HG03565 (cell line): ENCODE results near the gene ASIC4.

Experiments used
- ATAC-seq: cut with Tn5 transposase; IDR thresholded peaks from one replicate; pipeline ENCODE4 v1.9.1; 2021; ENCODE audit warnings: mild to moderate bottlenecking, moderate library complexity; ENCODE audit not compliant: unreplicated experiment

The ASIC4 gene

DNA sequence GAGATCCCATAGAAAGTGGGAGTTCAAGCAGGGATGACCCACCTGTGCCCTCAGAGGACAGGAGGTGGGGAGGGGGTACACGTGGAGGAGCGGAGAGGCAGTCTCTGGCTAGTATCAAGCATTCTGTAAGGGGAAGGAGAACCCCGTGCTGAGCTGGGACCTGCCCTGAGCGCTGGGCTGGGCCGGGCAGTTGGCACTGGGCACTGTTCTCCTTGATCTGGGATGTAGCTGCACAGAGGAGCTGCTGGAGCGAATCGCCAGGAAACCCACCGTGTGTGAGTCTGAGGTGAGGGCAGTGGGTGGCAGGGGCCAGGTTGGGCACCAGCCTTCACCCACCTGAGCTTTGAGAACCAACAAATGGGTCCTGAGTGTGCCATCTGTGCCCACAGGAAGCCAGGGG lies 35.4 kb upstream of the ASIC4 start:
- ATAC-seq: no peak

DNA sequence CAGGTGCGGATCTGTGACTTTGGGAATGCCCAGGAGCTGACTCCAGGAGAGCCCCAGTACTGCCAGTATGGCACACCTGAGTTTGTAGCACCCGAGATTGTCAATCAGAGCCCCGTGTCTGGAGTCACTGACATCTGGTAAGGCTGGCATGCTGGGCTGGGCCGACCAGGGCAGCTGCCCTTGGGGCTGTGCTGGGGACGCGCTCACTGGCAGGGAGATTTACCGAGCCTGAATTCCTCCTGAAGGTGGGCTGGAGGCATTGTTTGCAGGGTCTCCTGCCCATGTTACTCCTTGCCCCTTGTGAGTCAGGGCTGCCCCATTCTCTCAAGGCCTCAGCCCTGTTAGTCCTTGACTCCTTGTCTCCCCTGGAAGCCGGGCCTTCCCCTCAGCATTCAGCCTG lies 34.3 kb upstream of the ASIC4 start:
- no peak for ATAC-seq

DNA sequence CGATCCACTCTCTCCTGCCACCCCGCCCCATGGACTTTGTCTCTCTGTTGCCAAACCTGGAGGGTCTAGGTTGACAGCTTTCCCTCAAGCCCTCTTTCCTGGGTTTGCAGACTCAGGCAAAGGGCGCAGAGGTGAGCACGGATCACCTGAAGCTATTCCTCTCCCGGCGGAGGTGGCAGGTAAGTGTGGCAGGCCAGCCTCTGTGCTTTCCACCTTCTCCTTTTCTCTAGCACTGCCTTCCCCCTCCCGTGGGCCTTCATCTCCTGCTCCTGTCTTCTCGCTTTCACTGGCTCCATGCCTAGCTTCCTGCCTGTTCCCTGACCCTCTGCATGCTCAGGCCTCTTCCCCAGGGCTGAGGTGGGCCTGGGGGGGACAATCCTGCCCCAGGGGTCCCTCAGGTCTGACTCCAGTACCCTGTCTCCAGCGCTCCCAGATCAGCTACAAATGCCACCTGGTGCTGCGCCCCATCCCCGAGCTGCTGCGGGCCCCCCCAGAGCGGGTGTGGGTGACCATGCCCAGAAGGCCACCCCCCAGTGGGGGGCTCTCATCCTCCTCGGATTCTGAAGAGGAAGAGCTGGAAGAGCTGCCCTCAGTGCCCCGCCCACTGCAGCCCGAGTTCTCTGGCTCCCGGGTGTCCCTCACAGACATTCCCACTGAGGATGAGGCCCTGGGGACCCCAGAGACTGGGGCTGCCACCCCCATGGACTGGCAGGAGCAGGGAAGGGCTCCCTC lies 31.4 kb upstream of the ASIC4 start:
- ATAC-seq: no peak

DNA sequence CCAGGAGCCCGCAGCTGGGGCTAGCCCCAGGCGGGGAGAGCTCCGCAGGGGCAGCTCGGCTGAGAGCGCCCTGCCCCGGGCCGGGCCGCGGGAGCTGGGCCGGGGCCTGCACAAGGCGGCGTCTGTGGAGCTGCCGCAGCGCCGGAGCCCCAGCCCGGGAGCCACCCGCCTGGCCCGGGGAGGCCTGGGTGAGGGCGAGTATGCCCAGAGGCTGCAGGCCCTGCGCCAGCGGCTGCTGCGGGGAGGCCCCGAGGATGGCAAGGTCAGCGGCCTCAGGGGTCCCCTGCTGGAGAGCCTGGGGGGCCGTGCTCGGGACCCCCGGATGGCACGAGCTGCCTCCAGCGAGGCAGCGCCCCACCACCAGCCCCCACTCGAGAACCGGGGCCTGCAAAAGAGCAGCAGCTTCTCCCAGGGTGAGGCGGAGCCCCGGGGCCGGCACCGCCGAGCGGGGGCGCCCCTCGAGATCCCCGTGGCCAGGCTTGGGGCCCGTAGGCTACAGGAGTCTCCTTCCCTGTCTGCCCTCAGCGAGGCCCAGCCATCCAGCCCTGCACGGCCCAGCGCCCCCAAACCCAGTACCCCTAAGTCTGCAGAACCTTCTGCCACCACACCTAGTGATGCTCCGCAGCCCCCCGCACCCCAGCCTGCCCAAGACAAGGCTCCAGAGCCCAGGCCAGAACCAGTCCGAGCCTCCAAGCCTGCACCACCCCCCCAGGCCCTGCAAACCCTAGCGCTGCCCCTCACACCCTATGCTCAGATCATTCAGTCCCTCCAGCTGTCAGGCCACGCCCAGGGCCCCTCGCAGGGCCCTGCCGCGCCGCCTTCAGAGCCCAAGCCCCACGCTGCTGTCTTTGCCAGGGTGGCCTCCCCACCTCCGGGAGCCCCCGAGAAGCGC lies 30.6 kb upstream of the ASIC4 start:
- no peak for ATAC-seq

DNA sequence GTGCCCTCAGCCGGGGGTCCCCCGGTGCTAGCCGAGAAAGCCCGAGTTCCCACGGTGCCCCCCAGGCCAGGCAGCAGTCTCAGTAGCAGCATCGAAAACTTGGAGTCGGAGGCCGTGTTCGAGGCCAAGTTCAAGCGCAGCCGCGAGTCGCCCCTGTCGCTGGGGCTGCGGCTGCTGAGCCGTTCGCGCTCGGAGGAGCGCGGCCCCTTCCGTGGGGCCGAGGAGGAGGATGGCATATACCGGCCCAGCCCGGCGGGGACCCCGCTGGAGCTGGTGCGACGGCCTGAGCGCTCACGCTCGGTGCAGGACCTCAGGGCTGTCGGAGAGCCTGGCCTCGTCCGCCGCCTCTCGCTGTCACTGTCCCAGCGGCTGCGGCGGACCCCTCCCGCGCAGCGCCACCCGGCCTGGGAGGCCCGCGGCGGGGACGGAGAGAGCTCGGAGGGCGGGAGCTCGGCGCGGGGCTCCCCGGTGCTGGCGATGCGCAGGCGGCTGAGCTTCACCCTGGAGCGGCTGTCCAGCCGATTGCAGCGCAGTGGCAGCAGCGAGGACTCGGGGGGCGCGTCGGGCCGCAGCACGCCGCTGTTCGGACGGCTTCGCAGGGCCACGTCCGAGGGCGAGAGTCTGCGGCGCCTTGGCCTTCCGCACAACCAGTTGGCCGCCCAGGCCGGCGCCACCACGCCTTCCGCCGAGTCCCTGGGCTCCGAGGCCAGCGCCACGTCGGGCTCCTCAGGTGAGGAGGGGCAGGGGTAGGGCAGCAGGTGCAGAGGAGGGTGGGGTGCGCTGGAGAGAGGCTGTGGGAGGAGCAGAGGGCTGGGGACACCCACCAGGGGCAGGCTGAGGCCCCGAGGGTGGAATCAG lies 29.7 kb upstream of the ASIC4 start:
- ATAC-seq: no peak

DNA sequence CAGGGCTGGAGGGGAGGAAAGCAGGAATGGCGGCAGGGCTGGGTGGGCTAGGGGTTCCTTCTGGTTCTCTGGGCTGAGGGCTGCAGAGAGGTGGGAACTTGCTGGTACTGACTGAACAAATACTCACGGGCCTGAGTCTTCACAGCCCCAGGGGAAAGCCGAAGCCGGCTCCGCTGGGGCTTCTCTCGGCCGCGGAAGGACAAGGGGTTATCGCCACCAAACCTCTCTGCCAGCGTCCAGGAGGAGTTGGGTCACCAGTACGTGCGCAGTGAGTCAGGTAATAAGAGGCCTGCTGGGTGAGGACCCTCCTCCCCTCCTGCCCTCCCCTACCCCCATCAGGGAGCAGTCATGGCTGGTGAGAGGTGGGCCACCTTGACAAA lies 29.1 kb upstream of the ASIC4 start:
- no peak for ATAC-seq

DNA sequence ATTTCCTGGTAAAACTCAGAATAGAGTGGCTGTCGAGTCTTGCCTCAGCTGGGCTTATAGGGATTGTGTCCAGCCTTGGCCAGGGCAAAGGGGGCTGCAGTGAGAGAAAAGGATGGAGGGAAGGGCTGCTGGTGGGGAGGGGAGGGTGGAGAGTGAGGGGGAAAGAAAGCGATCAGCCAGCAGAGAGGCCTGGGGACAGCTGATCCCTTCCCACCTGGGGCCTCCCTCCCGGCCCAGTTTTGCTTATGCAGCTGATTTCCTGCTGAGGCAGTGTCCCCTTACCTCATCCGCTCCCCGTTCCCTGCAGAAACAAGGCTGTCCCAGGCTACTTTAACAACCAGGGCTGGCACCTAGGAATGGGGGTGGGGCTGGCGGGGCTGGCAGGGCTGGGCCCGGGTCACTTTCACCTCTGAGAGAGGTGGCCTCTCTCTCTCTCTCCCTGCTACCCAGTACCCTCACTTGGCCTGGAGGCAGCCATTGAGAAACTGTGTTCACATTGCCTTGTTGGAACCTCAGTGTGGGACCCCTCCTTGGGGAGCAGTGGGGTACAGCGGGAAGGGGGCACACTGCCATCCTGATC lies 27.8 kb upstream of the ASIC4 start:
- ATAC-seq: no peak

DNA sequence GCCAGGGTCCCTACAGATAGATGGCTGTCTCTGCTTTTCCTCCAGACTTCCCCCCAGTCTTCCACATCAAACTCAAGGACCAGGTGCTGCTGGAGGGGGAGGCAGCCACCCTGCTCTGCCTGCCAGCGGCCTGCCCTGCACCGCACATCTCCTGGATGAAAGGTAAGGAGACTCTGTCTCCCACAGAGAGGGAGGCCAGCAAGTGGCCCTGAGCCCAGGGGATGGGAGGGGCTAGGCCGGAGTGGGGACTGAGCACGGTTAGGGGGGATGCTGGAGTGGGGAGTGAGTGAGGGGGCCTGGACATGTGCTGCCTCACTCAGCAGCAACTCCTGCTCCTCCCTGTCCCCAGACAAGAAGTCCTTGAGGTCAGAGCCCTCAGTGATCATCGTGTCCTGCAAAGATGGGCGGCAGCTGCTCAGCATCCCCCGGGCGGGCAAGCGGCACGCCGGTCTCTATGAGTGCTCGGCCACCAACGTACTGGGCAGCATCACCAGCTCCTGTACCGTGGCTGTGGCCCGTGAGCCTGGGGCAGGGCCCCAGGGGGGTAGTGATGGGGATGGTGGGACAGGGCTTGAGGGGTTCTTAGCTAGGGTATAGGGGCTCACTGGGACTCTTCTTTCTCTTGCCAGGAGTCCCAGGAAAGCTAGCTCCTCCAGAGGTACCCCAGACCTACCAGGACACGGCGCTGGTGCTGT lies 26.0 kb upstream of the ASIC4 start:
- no peak for ATAC-seq

DNA sequence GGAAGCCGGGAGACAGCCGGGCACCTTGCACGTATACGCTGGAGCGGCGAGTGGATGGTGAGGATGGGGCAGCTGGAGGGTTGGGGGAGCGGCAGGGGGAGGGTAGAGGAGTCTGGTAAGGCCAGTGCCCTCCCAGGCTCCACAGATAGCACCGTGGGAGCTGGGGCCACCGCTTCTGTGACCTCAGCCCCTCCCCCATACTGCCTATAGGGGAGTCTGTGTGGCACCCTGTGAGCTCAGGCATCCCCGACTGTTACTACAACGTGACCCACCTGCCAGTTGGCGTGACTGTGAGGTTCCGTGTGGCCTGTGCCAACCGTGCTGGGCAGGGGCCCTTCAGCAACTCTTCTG lies 25.5 kb upstream of the ASIC4 start:
- no peak for ATAC-seq

DNA sequence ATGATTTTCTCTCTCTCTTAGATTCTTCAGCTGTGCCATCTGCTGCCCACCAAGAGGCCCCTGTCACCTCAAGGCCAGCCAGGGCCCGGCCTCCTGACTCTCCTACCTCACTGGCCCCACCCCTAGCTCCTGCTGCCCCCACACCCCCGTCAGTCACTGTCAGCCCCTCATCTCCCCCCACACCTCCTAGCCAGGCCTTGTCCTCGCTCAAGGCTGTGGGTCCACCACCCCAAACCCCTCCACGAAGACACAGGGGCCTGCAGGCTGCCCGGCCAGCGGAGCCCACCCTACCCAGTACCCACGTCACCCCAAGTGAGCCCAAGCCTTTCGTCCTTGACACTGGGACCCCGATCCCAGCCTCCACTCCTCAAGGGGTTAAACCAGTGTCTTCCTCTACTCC lies 25.0 kb upstream of the ASIC4 start:
- ATAC-seq: no peak

DNA sequence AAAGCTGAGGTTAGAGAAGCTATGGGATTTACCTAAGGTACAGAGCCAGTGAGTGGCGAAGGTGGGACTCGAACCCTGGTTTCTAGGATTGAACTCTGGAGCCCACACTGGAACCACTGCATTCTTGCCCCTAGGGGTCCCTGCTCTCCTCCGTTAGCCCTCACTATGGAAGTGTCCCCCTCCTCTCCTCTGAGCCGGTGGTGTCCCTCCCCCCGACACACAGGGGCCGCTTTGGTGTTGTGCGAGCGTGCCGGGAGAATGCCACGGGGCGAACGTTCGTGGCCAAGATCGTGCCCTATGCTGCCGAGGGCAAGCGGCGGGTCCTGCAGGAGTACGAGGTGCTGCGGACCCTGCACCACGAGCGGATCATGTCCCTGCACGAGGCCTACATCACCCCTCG lies 24.1 kb upstream of the ASIC4 start:
- ATAC-seq: no peak

DNA sequence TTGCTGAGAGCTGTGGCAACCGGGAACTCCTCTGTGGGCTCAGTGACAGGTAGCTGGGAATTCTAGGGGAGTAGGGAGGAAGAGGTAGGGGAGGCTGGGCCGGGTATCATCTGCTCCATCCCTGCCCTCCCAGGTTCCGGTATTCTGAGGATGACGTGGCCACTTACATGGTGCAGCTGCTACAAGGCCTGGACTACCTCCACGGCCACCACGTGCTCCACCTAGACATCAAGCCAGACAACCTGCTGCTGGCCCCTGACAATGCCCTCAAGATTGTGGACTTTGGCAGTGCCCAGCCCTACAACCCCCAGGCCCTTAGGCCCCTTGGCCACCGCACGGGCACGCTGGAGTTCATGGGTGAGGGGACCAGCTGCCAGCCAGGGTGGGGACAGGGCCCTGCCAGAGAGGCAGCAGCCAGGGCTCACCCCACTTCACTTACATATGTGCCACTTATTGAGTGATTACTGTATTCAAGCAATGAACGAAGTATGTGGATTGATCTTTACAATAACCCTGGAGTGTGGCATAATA lies 23.6 kb upstream of the ASIC4 start:
- ATAC-seq: no peak

DNA sequence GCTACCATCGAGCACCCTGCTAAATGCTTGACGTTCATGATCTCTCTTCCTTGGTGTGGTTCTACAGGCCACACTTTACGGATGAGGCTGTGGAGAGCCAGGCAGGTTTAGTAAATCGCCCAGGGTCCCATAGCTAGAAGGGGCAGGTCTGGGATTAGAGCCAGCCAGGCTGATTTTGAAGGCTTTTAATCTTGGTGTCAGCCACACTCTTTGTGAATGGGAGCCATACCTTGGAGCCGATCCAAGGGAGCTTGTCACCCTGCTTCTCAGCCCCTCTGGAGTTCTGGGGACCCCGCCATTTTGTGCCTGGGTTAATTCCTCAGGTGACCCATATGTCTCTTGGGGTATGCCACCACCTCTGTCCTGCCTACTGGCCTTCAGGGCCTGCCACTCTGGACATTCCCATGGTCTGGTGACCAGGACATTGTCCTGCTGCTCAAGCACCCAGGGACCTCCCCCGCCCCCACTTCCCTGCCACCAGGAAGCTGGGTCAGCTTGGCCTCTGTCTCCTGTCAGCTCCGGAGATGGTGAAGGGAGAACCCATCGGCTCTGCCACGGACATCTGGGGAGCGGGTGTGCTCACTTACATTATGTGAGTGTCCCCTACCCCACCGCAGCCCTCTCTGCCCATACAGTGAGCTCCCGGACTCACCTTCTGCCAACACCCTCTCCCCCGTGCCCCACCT lies 22.9 kb upstream of the ASIC4 start:
- ATAC-seq: no peak

DNA sequence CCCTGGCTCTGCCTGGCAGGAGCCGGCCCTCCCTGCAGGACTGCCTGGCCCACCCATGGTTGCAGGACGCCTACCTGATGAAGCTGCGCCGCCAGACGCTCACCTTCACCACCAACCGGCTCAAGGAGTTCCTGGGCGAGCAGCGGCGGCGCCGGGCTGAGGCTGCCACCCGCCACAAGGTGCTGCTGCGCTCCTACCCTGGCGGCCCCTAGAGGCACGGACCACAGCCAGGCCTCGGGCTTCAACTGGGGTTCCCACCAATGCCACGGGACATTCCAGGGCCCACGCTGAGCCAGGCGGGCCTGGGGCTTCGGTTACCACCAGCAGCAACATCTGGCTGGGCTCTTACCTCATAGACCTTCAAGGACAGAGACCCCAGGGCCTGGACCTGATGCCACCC lies 21.7 kb upstream of the ASIC4 start:
- ATAC-seq: no peak

DNA sequence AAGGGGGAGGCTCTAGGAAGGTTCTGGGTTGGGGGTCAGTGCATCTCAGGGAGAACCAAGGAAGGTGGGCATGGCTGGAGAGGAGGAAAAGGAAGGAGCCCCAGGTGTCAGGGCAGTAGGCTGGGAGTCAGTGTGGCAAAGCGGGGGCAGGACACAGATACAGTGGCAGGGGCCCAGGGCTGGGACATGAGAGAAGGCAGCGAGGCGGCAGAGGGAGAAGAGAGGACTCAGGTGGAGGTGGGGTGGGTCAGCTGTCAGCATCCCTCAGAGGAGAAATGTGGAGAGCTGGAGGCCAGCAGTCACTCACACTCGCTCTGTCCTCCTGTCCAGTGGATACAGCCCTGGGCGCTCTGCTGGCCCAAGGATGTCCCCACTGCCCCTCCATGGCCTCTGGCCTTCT lies 21.2 kb upstream of the ASIC4 start:
- no peak for ATAC-seq

DNA sequence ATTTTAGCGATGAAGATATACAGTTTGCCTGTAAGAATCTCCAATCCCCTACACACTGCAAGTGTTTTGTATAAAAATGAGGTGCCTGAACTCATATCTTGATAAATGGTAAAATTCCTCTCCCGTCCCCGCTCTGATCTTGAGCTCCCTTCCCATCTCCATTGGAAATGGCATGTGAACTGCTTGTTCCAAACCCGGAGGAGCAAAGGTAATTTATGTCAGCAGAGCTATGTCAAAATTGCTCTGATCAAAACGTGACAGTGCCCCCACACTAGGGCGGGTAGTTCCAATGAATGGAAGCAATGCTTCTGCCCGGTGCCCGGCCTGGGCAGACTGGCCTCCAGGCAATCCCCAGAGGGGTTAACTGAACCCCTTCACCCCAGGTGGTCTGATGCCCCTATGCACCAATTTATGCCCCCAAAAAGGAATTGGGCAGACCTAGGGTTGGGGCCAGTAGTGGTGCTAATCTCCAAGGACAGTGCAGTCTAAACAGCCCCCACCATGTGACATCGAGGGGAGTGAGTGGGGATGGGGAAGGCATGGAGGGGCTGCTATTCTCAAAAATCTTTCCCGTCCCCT lies 19.2 kb upstream of the ASIC4 start:
- ATAC-seq: no peak

DNA sequence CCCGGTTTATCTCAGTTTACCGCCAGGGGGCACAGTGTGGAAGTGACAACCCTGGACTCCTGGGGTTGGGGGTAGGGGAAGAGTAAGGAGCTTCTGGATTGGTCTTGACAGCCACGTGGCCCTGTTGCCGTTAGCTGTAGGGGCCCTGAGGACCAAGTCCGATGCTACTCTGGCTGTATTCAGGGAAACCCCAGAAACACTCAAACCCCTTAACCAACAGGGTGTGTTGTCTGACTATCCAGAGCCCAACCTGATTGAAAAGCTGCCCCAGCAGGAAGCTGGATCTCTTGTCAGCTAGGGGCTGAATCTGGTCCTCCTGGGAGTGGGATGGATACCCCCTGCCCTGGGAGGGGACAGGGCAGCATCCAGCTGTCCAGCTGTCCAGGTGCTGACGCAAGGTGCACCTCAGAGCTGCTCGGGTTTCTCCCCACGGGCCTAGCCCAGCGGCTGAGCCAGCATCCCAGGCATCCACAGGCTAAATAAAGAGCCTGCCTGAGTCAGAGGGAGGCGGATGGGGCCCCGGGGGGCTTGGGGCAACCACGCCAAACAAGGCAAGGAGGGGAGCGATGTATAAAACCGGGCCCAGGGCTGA lies 18.7 kb upstream of the ASIC4 start:
- no peak for ATAC-seq

DNA sequence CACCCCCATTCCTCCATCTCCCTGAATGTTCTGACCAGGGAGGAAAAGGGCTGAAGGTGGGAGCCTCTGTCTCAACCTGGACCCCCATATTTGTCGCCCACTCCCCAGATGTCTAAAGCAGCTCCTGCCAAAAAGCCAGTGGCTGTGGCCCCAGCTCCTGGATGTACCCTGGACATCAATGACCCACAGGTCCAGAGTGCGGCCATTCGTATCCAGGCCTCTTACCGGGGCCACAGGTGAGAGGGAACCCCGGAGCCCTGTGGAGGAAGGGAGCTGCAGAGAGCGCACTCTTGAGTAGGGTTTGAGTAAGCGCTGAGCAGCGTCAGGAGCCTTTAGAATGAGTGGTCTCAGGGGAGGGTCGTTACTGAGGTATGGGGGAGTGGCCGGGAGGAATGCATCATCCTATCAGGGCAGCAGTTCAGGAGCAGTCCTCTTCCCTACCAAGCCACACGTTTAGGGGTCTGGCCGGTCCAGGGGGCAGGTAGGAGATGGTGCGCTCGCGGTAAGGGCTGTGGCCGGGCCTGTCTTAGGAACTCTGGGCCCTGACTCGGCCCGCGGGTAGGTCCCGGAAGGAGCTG lies 17.9 kb upstream of the ASIC4 start:
- ATAC-seq: no peak
